ENCODE data around the gene CDH12.

CDH12 gene

DNA sequence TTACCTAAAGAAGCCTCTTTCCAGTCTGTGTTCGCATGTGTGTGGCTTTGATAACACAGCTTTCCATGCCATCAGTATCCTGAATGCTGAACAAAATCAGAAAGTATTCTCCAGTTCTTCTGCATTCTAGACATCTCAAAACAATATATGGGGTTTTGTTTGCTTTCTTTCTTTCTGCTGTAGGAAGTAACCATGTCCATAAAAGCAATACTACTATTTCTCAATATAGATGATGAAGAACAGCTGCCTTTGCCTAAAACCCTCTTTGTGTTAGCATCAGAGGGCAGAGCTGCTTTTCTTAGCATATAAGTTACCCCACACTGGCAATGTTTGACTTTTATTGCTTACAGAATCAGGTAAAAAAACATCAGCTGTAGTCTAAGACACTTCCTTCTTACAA is 963.6 kb downstream of the CDH12 start:
- TF ChIP-seq GABPA (IDR thresholded peaks at IDR 0.05; ENCODE audit: low read depth) (no peak), POLR2AphosphoS5 (IDR thresholded peaks at IDR 0.05; ENCODE audit: low read depth) (no peak), SPI1 (IDR thresholded peaks at IDR 0.05; ENCODE audit: borderline replicate concordance, low read depth) (no peak)
- TF ChIP-seq, protein P1, sequence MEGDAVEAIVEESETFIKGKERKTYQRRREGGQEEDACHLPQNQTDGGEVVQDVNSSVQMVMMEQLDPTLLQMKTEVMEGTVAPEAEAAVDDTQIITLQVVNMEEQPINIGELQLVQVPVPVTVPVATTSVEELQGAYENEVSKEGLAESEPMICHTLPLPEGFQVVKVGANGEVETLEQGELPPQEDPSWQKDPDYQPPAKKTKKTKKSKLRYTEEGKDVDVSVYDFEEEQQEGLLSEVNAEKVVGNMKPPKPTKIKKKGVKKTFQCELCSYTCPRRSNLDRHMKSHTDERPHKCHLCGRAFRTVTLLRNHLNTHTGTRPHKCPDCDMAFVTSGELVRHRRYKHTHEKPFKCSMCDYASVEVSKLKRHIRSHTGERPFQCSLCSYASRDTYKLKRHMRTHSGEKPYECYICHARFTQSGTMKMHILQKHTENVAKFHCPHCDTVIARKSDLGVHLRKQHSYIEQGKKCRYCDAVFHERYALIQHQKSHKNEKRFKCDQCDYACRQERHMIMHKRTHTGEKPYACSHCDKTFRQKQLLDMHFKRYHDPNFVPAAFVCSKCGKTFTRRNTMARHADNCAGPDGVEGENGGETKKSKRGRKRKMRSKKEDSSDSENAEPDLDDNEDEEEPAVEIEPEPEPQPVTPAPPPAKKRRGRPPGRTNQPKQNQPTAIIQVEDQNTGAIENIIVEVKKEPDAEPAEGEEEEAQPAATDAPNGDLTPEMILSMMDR (IDR thresholded peaks at IDR 0.05; ENCODE audit: insufficient read depth, low read length): no peak
- TF ChIP-seq, protein P2, sequence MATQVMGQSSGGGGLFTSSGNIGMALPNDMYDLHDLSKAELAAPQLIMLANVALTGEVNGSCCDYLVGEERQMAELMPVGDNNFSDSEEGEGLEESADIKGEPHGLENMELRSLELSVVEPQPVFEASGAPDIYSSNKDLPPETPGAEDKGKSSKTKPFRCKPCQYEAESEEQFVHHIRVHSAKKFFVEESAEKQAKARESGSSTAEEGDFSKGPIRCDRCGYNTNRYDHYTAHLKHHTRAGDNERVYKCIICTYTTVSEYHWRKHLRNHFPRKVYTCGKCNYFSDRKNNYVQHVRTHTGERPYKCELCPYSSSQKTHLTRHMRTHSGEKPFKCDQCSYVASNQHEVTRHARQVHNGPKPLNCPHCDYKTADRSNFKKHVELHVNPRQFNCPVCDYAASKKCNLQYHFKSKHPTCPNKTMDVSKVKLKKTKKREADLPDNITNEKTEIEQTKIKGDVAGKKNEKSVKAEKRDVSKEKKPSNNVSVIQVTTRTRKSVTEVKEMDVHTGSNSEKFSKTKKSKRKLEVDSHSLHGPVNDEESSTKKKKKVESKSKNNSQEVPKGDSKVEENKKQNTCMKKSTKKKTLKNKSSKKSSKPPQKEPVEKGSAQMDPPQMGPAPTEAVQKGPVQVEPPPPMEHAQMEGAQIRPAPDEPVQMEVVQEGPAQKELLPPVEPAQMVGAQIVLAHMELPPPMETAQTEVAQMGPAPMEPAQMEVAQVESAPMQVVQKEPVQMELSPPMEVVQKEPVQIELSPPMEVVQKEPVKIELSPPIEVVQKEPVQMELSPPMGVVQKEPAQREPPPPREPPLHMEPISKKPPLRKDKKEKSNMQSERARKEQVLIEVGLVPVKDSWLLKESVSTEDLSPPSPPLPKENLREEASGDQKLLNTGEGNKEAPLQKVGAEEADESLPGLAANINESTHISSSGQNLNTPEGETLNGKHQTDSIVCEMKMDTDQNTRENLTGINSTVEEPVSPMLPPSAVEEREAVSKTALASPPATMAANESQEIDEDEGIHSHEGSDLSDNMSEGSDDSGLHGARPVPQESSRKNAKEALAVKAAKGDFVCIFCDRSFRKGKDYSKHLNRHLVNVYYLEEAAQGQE (IDR thresholded peaks at IDR 0.05; ENCODE audit: insufficient replicate concordance, low read depth): no peak
- H3K4me3 ChIP-seq (replicated peaks; ENCODE audit: insufficient read depth, low read length): no peak overlapping the region
- no peak overlapping the region for H3K27ac ChIP-seq (replicated peaks)
- no peaks in the 10 kb centered on the region for H3K27me3 ChIP-seq (ENCODE audit: insufficient read depth, poor library complexity, severe bottlenecking)
- no peak for DNase-seq (ENCODE audit: low read depth in 1 of 2, low spot score in 1 of 2)

DNA sequence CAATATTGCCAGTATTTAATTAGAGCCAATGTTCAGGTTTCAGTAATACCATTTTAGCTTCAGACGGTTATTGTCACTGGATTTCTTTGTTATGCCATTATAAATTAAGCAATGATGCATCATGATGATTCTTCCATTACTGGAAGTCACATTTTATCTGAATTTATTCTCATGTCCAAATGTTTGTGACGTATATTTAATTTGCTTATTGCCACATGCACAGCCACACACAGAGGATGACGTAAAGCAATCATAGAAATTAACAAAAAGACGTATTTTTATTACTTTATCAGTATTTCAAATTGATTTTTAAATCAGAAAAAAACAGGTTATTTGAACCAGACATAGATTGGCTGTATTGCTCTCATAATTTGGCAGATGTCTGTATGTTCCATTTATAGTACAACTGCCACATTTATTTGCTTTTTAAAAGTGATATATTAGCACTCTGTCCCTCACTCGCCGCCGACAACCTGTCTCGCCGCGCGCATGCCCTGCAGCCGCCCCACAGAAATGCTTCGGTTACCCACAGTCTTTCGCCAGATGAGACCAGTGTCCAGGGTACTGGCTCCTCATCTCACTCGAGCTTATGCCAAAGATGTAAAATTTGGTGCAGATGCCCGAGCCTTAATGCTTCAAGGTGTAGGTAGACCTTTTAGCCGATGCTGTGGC is 970.9 kb downstream of the CDH12 start:
- TF ChIP-seq, protein P1 (IDR thresholded peaks at IDR 0.05; ENCODE audit: insufficient read depth, low read length): no peak
- TF ChIP-seq POLR2AphosphoS5 (IDR thresholded peaks at IDR 0.05; ENCODE audit: low read depth) (no peak), SPI1 (IDR thresholded peaks at IDR 0.05; ENCODE audit: borderline replicate concordance, low read depth) (no peak), GABPA (IDR thresholded peaks at IDR 0.05; ENCODE audit: low read depth) (no peak)
- TF ChIP-seq, protein P2 (IDR thresholded peaks at IDR 0.05; ENCODE audit: insufficient replicate concordance, low read depth): no peak
- Histone ChIP-seq H3K4me3 (replicated peaks; ENCODE audit: insufficient read depth, low read length) (no peak overlapping the region), H3K27me3 (ENCODE audit: insufficient read depth, poor library complexity, severe bottlenecking) (no peaks in the 10 kb centered on the region), H3K27ac (replicated peaks) (no peak overlapping the region)
- no peak for DNase-seq (ENCODE audit: low read depth in 1 of 2, low spot score in 1 of 2)

DNA sequence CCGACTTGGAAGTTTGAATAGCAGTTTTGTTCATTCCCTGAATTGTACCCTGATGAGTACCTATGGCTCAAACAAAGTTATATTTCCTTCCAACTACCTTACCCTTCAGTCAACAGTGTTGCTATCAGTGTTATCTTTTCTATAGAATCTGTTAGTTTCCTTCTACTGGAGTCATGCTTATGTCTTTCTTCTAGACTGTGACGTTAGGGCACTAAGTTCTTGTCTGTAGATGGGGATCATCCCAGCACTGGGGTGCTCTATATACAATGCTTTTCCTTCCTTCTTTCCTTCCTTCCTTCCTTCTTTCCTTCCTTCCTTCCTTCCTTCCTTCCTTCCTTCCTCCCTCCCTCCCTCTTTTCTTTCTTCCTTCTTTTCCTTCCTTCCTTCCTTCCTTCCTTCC is 973.0 kb downstream of the CDH12 start:
- H3K27me3 ChIP-seq (ENCODE audit: insufficient read depth, poor library complexity, severe bottlenecking): no peaks in the 10 kb centered on the region
- no peak for DNase-seq (ENCODE audit: low read depth in 1 of 2, low spot score in 1 of 2)
- TF ChIP-seq POLR2AphosphoS5 (IDR thresholded peaks at IDR 0.05; ENCODE audit: low read depth): no peak
- TF ChIP-seq GABPA (IDR thresholded peaks at IDR 0.05; ENCODE audit: low read depth): no peak
- no peak for TF ChIP-seq SPI1 (IDR thresholded peaks at IDR 0.05; ENCODE audit: borderline replicate concordance, low read depth)
- TF ChIP-seq, protein P1 (IDR thresholded peaks at IDR 0.05; ENCODE audit: insufficient read depth, low read length): no peak
- TF ChIP-seq, protein P2 (IDR thresholded peaks at IDR 0.05; ENCODE audit: insufficient replicate concordance, low read depth): no peak
- H3K4me3 ChIP-seq (replicated peaks; ENCODE audit: insufficient read depth, low read length): no peak overlapping the region
- no peak overlapping the region for H3K27ac ChIP-seq (replicated peaks)
